Cardiac muscle cell (in vitro differentiated cells and primary cell): ENCODE results near the gene CDC42EP1. TPM values are rescaled to one million over a fixed set of nuclear protein-coding genes. Genes with fewer than 3 reads are reported as not detected.

Experiments
- DNase-seq, 2 donors: peaks; one replicate each; pipeline versions ENCODE4 v3.0.0 to v3.0.0-alpha.2; 2010 to 2017; ENCODE audit warnings: low read depth in 1 of 2, low spot score in 1 of 2
- H3K27ac ChIP-seq: fragments of 200-600 bp; sonication (generic); 2 replicates; pipeline ENCODE4 v1.5.1; 2016
- H3K27me3 ChIP-seq: fragments of 200-600 bp; sonication (generic); 2 replicates; pipeline ENCODE4 v1.6.0; 2016; ENCODE audit warnings: control low read depth
- H3K36me3 ChIP-seq: fragments of 200-600 bp; sonication (generic); 2 replicates; pipeline ENCODE4 v1.5.1; 2016; ENCODE audit warnings: control low read depth
- H3K4me1 ChIP-seq: fragments of 200-600 bp; sonication (generic); 2 replicates; pipeline ENCODE4 v1.8.1; 2017; ENCODE audit warnings: low read depth, mild to moderate bottlenecking, mixed run types
- H3K4me3 ChIP-seq: fragments of 200-600 bp; sonication (generic); 2 replicates; pipeline ENCODE4 v1.5.1; 2016; ENCODE audit warnings: mild to moderate bottlenecking
- H3K9me3 ChIP-seq: fragments of 200-600 bp; sonication (generic); 2 replicates; pipeline ENCODE4 v1.5.1; 2017; ENCODE audit warnings: low read depth, mild to moderate bottlenecking, control low read depth
- polyA plus RNA-seq: library from polyadenylated mRNA; unstranded; fragments of >200 nt; fragmentation: Nextera tagmentation; extraction: Ambion mirVana; gene quantifications from 2 replicates; pipeline ENCODE4 v1.2.1, GENCODE V29; 2016
- total RNA-seq: library from RNA; depleted of rRNA; stranded (reverse); fragments of >200 nt; gene quantifications from 2 replicates; pipeline ENCODE4 v1.2.3, GENCODE V29; 2016
- TF ChIP-seq, protein P1 (sequence below): IDR thresholded peaks from 2 replicates; pipeline ENCODE4 v1.5.1; 2012; ENCODE audit warnings: low read depth, mild to moderate bottlenecking, low read length

CDC42EP1 gene
- total and polyA plus RNA-seq, 2 experiments from 2014 or later = 10.9 to 12.7 TPM

GRCh38 chr22:37542959-37543358, 17.3 kb upstream of the CDC42EP1 start:
- TF ChIP-seq, protein P1, sequence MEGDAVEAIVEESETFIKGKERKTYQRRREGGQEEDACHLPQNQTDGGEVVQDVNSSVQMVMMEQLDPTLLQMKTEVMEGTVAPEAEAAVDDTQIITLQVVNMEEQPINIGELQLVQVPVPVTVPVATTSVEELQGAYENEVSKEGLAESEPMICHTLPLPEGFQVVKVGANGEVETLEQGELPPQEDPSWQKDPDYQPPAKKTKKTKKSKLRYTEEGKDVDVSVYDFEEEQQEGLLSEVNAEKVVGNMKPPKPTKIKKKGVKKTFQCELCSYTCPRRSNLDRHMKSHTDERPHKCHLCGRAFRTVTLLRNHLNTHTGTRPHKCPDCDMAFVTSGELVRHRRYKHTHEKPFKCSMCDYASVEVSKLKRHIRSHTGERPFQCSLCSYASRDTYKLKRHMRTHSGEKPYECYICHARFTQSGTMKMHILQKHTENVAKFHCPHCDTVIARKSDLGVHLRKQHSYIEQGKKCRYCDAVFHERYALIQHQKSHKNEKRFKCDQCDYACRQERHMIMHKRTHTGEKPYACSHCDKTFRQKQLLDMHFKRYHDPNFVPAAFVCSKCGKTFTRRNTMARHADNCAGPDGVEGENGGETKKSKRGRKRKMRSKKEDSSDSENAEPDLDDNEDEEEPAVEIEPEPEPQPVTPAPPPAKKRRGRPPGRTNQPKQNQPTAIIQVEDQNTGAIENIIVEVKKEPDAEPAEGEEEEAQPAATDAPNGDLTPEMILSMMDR = no peak
- Histone ChIP-seq H3K27ac (no peak overlapping the region), H3K9me3 (no peaks in the 10 kb centered on the region), H3K4me3 (no peak overlapping the region), H3K27me3 (no peaks in the 10 kb centered on the region), H3K36me3 (no peaks in the 10 kb centered on the region), H3K4me1 (peaks cover 3% of the 10 kb centered on the region)
- DNase-seq = no peak

- peaks cover 4% of the 10 kb centered on the region for H3K4me1 ChIP-seq
- H3K4me3 ChIP-seq = no peak overlapping the region
- H3K27ac ChIP-seq = peak overlapping the region; percentile 73
- TF ChIP-seq, protein P1 = peak; percentile 96
- no peaks in the 10 kb centered on the region for H3K27me3 ChIP-seq
- H3K9me3 ChIP-seq = no peaks in the 10 kb centered on the region
- peak; percentile 66 to 84 for DNase-seq
- no peaks in the 10 kb centered on the region for H3K36me3 ChIP-seq
These were observed 15.2 kb upstream of the CDC42EP1 start for GRCh38 chr22:37544955-37545702.

DNA sequence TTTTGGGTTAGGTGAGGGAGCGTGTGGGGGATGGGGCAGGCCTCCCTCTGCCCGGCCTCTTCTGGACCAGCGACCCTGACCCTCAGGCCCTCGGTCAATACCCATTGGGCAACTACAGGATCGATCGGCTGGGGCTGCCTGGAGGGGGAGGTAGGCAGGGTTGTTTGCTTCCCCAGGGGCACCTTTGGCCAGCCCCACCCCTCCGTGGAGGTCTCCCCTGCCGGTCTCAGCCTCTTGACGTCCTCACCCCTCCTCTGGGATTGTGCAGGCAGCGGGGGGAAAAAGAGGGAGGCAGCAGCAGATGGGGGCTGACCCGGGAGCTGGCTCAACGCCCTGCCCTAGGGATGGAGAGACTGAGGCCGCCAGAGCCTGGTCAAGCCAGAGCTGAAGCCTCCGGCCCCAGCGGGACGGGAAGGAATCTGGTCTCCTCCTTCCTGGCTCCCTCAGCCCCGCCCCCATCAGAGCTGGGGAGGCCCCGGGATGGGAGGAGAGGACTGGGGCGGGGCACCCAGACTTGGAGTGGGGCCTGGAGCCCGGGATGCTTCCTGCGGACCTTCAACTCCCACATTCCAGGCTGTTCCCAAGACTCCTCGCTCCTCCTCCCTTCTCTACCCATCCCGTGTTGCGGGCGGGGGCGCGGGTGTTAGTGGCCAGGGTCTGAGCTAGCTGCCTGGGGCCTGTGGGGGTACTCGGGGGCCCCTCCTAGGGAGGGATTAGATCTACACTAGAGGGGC, 14.4 kb upstream of the CDC42EP1 start:
- no peak overlapping the region for H3K4me3 ChIP-seq
- peak overlapping the region; percentile 73 for H3K27ac ChIP-seq
- H3K9me3 ChIP-seq = no peaks in the 10 kb centered on the region
- TF ChIP-seq, protein P1 = no peak
- DNase-seq = peak; percentile 71 to 100
- H3K27me3 ChIP-seq = no peaks in the 10 kb centered on the region
- H3K36me3 ChIP-seq = no peaks in the 10 kb centered on the region
- peaks cover 4% of the 10 kb centered on the region for H3K4me1 ChIP-seq

DNA sequence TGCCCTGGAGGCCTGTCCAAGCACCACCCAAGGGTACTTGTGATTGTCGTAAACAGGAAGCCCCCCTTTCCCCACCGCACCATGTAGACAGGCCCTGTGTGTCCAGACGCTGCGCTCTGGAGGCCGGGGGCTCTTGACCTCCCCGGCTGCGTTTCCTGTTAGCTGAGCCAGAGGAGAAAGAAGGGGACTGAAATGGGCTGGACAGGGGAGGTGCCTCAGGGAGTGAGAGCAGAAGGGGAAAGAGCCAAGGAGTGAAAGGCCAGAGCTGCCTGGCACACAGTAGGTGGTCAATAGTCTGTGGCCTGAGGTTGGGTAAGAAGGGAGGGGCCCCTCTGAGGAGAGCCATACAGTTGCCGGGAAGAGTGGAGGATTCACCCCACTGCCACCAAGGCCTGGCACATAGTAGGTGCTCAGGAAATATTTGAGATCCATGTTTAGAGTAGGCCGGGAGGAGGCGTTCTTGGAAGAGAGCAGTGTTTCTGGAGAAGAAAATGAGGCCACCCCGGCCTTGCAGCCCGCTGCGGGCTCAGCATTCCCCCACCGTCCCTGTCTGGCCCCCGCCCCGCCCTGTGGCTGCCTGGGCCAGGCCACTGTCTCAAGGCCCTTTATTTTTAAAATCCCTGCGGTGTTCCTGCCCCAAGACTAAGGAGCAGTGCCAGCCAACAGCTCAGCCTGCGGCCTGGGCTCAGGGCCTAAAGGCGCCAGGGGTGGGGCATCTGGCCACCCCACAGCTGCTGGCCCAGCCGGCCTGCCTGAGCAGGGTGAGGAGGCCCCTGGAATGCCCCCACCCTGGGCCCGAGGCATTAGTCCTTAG, 13.6 kb upstream of the CDC42EP1 start:
- H3K9me3 ChIP-seq = no peaks in the 10 kb centered on the region
- peak overlapping the region; percentile 73 for H3K27ac ChIP-seq
- H3K36me3 ChIP-seq = no peaks in the 10 kb centered on the region
- TF ChIP-seq, protein P1 = peak; percentile 20
- no peaks in the 10 kb centered on the region for H3K27me3 ChIP-seq
- H3K4me1 ChIP-seq = peaks cover 7% of the 10 kb centered on the region
- no peak overlapping the region for H3K4me3 ChIP-seq
- peak; percentile 60 to 97 for DNase-seq

DNA sequence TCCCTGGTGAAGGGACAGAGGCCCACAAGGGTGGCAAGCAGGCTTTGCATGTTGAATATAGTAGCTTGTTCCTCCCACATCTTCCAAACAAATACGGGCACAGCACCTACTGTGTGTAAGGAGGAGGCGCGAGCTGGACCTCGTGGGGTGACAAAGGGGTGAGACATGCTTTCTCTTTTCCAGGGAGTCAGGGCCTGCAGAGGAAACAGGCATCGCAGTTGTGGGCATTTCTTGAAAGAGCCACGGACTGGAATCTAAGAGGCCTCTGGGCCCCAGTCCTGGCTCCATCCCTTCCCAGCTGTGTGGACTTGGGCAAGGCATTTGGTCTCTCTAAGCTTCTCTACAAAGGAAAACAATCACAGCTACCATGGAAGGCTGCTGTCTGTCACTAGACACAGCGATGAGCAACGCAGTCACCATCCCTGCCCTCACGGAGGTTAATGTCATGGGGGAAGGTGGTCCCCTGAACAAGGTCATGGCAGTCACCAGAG, 13.0 kb upstream of the CDC42EP1 start:
- H3K9me3 ChIP-seq = no peaks in the 10 kb centered on the region
- DNase-seq = peak in 1 of 2 donors; percentile 52
- peak overlapping the region; percentile 73 for H3K27ac ChIP-seq
- H3K36me3 ChIP-seq = no peaks in the 10 kb centered on the region
- peaks cover 14% of the 10 kb centered on the region for H3K4me1 ChIP-seq
- H3K27me3 ChIP-seq = no peaks in the 10 kb centered on the region
- TF ChIP-seq, protein P1 = no peak
- no peak overlapping the region for H3K4me3 ChIP-seq
